NOMO-1 (cell line): ENCODE data around the gene FLACC1.

Experiments used
- DNase-seq, 2 experiments: peaks; one replicate each; lab custom pipeline; 2025; ENCODE audit not compliant: unreplicated experiment in 2 of 2; lab: John Stamatoyannopoulos, UW

FLACC1 gene

GRCh38 chr2:201280191-201281040 is 76.7 kb downstream of the FLACC1 start:
- peak in 1 of 2 experiments; percentile 26 for DNase-seq

GRCh38 chr2:201279079-201279478 is 78.1 kb downstream of the FLACC1 start:
- DNase-seq: no peak

- no peak for DNase-seq
Observed at GRCh38 chr2:201276511-201276910, 80.6 kb downstream of the FLACC1 start.

GRCh38 chr2:201275990-201276389 is 81.2 kb downstream of the FLACC1 start:
- no peak for DNase-seq

GRCh38 chr2:201275069-201275468 is 82.1 kb downstream of the FLACC1 start:
- no peak for DNase-seq

- no peak for DNase-seq
Observed at GRCh38 chr2:201273330-201273983, 83.7 kb downstream of the FLACC1 start.

GRCh38 chr2:201271917-201272316 is 85.2 kb downstream of the FLACC1 start:
- no peak for DNase-seq

GRCh38 chr2:201270293-201271001 is 86.7 kb downstream of the FLACC1 start:
- no peak for DNase-seq

- no peak for DNase-seq
Observed at GRCh38 chr2:201269764-201270163, 87.4 kb downstream of the FLACC1 start.

- no peak for DNase-seq
Observed at GRCh38 chr2:201267278-201268030, 89.7 kb downstream of the FLACC1 start.

GRCh38 chr2:201266629-201267028 is 90.5 kb downstream of the FLACC1 start:
- no peak for DNase-seq

- no peak for DNase-seq
Observed at GRCh38 chr2:201264472-201265173, 92.5 kb downstream of the FLACC1 start.

- DNase-seq: no peak
Observed at GRCh38 chr2:201263779-201264178, 93.4 kb downstream of the FLACC1 start.

GRCh38 chr2:201262718-201263117 is 94.4 kb downstream of the FLACC1 start:
- peak in 1 of 2 experiments; percentile 34 for DNase-seq

- DNase-seq: peak in 1 of 2 experiments; percentile 31
Observed at GRCh38 chr2:201261906-201262305, 95.2 kb downstream of the FLACC1 start.

GRCh38 chr2:201261471-201261870 is 95.7 kb downstream of the FLACC1 start:
- no peak for DNase-seq

- DNase-seq: peak; percentile 88 to 91
Observed at GRCh38 chr2:201260302-201260800, 96.8 kb downstream of the FLACC1 start, which contains the start of gene CASP8. CASP8 (plus strand) TSS chr2:201260536; CDS start chr2:201266487, 5,951 bp downstream.

GRCh38 chr2:201258666-201259615 is 98.2 kb downstream of the FLACC1 start:
- peak; percentile 71 to 84 for DNase-seq
